Brain pericyte (primary cell): Measurements from ENCODE around the gene XIRP2.
"Not testable (repeated sequence)": the region's sequence is repeated elsewhere in the genome, so short reads cannot be mapped to it uniquely, and the experiment has no call there.

ENCODE experiments used
- DNase-seq: peaks from one replicate; pipeline ENCODE4 v3.0.0-alpha.2; 2012; ENCODE audit warnings: low read depth, low spot score

The XIRP2 gene

GRCh38 chr2:167196461-167197252 is 308.4 kb downstream of the XIRP2 start:
- DNase-seq: no peak

GRCh38 chr2:167198009-167198408 is 309.7 kb downstream of the XIRP2 start:
- no peak for DNase-seq

- no peak for DNase-seq
Observed at GRCh38 chr2:167198576-167198975, 310.3 kb downstream of the XIRP2 start.

- no peak for DNase-seq
Observed at GRCh38 chr2:167200019-167200418, 311.7 kb downstream of the XIRP2 start.

- no peak for DNase-seq
Observed at GRCh38 chr2:167209784-167210183, 321.5 kb downstream of the XIRP2 start.

- peak; percentile 27 for DNase-seq
Observed at GRCh38 chr2:167212014-167212648, 323.9 kb downstream of the XIRP2 start.

GRCh38 chr2:167215595-167215994 is 327.3 kb downstream of the XIRP2 start:
- no peak for DNase-seq

- DNase-seq: no peak
Observed at GRCh38 chr2:167237478-167237877, 349.2 kb downstream of the XIRP2 start.

GRCh38 chr2:167240671-167241070 is 352.4 kb downstream of the XIRP2 start:
- no peak for DNase-seq

GRCh38 chr2:167249197-167249596 is 360.9 kb downstream of the XIRP2 start:
- DNase-seq: no peak

GRCh38 chr2:167253025-167253424 is 364.7 kb downstream of the XIRP2 start:
- peak; percentile 7 for DNase-seq

- no peak for DNase-seq
Observed at GRCh38 chr2:167254721-167255120, 366.4 kb downstream of the XIRP2 start.

GRCh38 chr2:167258712-167259111 is 370.4 kb downstream of the XIRP2 start:
- no peak for DNase-seq

- DNase-seq: no peak
Observed at GRCh38 chr2:167264380-167264779, 376.1 kb downstream of the XIRP2 start.

GRCh38 chr2:167265004-167265403 is 376.7 kb downstream of the XIRP2 start:
- no peak for DNase-seq

GRCh38 chr2:167265722-167266121 is 377.4 kb downstream of the XIRP2 start:
- no peak for DNase-seq

- DNase-seq: not testable (repeated sequence)
Observed at GRCh38 chr2:167268245-167268644, 380.0 kb downstream of the XIRP2 start.

- DNase-seq: no peak
Observed at GRCh38 chr2:167271932-167272331, 383.7 kb downstream of the XIRP2 start.

GRCh38 chr2:167275046-167275445 is 386.8 kb downstream of the XIRP2 start:
- no peak for DNase-seq

GRCh38 chr2:167279810-167280209 is 391.5 kb downstream of the XIRP2 start:
- DNase-seq: no peak

GRCh38 chr2:167287212-167287611 is 398.9 kb downstream of the XIRP2 start:
- DNase-seq: no peak

- DNase-seq: no peak
Observed at GRCh38 chr2:167289651-167290410, 401.6 kb downstream of the XIRP2 start.
